ENCODE measurements around the gene INCENP. TPM values are rescaled to one million over a fixed set of nuclear protein-coding genes. Genes with fewer than 3 reads are reported as not detected.

Gene INCENP
- polyA plus RNA-seq, 1 donor (not counting 4 experiments of a cell fraction or from before 2014, with no cell fraction given) = 12.7 TPM

DNA sequence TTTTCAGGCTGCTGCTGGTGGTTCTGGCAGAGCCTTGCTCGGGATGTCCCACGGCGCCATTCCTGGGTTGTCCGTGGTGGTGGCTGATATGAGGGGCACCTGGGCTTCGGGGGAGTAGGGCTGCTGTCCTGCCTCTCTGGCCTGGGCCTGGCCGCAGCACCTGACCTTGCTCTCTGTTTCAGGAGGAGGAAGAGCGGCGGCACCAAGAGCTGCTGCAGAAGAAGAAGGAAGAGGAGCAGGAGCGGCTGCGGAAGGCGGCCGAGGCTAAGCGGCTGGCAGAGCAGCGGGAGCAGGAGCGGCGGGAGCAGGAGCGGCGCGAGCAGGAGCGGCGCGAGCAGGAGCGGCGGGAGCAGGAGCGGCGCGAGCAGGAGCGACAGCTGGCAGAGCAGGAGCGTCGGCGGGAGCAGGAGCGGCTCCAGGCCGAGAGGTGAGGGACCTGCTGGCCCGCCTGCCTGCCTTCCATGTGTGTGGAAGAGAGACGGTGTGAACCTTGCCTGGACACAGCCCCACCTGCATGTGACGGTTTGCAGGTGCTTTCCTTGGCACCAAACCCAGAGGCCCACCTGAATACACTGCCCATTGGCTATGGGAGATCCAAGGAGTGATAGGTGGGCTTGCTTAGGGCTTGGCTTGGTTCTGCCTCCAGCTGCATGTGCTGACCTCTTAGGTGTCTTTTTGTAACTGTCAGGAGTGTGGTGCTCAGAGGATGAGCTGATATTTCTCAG lies 22.8 kb downstream of the INCENP start:
- peaks cover 23 to 25% of the 10 kb centered on the region in 2 experiments for H3K36me3 ChIP-seq (ENCODE audit: control insufficient read depth in 2 of 2, extremely low read depth in 1 of 2, insufficient read depth in 2 of 2, low read length in 2 of 2)
- dilution Hi-C loops (cut with MboI; ENCODE audit: extremely low pct_ligation_motif_present, low sequenced_read_pairs) = no loop called here
- H3K27ac ChIP-seq (ENCODE audit: control insufficient read depth, insufficient read depth, low read length) = no peak overlapping the region
- no peak for FAIRE-seq
- H3K4me2 ChIP-seq (ENCODE audit: control insufficient read depth, extremely low read depth, insufficient read depth, low read depth, low read length) = no peak overlapping the region
- no peaks in the 10 kb centered on the region for H4K20me1 ChIP-seq (ENCODE audit: control insufficient read depth, extremely low read depth, insufficient read depth, low read length)
- no peak overlapping the region for H2AFZ ChIP-seq (ENCODE audit: control insufficient read depth, low read length)
- no peaks in the 10 kb centered on the region for H3K9me3 ChIP-seq (ENCODE audit: control insufficient read depth, low read depth, low read length)
- no peaks in the 10 kb centered on the region for H3K9me1 ChIP-seq (ENCODE audit: control insufficient read depth, extremely low read depth, insufficient read depth, low read length)
- no peak for DNase-seq (ENCODE audit: low read depth, low spot score)
- peaks cover 6% of the 10 kb centered on the region for H3K4me1 ChIP-seq (ENCODE audit: control insufficient read depth, extremely low read depth, insufficient read depth, low read length)
- no peak overlapping the region for H3K4me3 ChIP-seq (ENCODE audit: control insufficient read depth in 2 of 3, extremely low read depth in 1 of 3, insufficient read depth in 2 of 3, low read depth in 1 of 3, low read length in 3 of 3)
- H3K79me2 ChIP-seq (ENCODE audit: control insufficient read depth, insufficient read depth, low read length) = no peaks in the 10 kb centered on the region
- H3K9ac ChIP-seq (ENCODE audit: control insufficient read depth, extremely low read depth, insufficient read depth, low read length) = no peak overlapping the region
- TF ChIP-seq, protein P1, sequence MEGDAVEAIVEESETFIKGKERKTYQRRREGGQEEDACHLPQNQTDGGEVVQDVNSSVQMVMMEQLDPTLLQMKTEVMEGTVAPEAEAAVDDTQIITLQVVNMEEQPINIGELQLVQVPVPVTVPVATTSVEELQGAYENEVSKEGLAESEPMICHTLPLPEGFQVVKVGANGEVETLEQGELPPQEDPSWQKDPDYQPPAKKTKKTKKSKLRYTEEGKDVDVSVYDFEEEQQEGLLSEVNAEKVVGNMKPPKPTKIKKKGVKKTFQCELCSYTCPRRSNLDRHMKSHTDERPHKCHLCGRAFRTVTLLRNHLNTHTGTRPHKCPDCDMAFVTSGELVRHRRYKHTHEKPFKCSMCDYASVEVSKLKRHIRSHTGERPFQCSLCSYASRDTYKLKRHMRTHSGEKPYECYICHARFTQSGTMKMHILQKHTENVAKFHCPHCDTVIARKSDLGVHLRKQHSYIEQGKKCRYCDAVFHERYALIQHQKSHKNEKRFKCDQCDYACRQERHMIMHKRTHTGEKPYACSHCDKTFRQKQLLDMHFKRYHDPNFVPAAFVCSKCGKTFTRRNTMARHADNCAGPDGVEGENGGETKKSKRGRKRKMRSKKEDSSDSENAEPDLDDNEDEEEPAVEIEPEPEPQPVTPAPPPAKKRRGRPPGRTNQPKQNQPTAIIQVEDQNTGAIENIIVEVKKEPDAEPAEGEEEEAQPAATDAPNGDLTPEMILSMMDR (optimal IDR thresholded peaks at IDR 0.05 in 1 of 3, IDR thresholded peaks at IDR 0.05 in 1 of 3, conservative IDR thresholded peaks at IDR 0.05 in 1 of 3; ENCODE audit: extremely low read depth in 1 of 3, insufficient read depth in 2 of 3, low read length in 3 of 3) = no peak
- TF ChIP-seq EZH2 (IDR thresholded peaks at IDR 0.05; ENCODE audit: low read length) = no peak
- no peaks in the 10 kb centered on the region for H3K27me3 ChIP-seq (ENCODE audit: control insufficient read depth, extremely low read depth, insufficient read depth, low read length)

DNA sequence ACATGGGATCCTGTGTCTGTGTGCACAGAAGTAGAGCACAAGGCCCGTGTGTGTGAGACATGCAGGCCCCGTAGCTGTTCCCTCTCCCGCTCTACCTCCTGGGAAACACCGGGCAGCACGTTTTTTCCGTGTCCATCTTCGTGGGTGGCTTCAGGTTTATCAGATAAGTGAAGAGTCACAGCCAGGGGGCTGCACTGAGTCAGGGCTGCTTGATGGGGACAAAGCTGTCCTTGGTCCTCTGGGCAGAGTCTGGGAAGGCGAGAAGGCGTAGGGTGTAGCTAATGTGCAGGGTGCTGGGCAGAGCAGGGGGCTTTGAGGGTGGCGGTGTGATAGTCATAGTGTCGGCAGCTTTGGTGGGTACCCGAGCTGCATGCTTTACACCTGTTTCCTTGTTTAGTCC lies 23.7 kb downstream of the INCENP start:
- Histone ChIP-seq H3K27me3 (ENCODE audit: control insufficient read depth, extremely low read depth, insufficient read depth, low read length) (no peaks in the 10 kb centered on the region), H3K4me2 (ENCODE audit: control insufficient read depth, extremely low read depth, insufficient read depth, low read depth, low read length) (no peak overlapping the region), H3K9me1 (ENCODE audit: control insufficient read depth, extremely low read depth, insufficient read depth, low read length) (no peaks in the 10 kb centered on the region), H2AFZ (ENCODE audit: control insufficient read depth, low read length) (no peak overlapping the region), H3K36me3 (ENCODE audit: control insufficient read depth in 2 of 2, extremely low read depth in 1 of 2, insufficient read depth in 2 of 2, low read length in 2 of 2) (peaks cover 27 to 32% of the 10 kb centered on the region in 2 experiments), H3K9me3 (ENCODE audit: control insufficient read depth, low read depth, low read length) (no peaks in the 10 kb centered on the region), H3K9ac (ENCODE audit: control insufficient read depth, extremely low read depth, insufficient read depth, low read length) (no peak overlapping the region), H3K79me2 (ENCODE audit: control insufficient read depth, insufficient read depth, low read length) (no peaks in the 10 kb centered on the region), H4K20me1 (ENCODE audit: control insufficient read depth, extremely low read depth, insufficient read depth, low read length) (no peaks in the 10 kb centered on the region), H3K27ac (ENCODE audit: control insufficient read depth, insufficient read depth, low read length) (no peak overlapping the region), H3K4me1 (ENCODE audit: control insufficient read depth, extremely low read depth, insufficient read depth, low read length) (peaks cover 6% of the 10 kb centered on the region), H3K4me3 (ENCODE audit: control insufficient read depth in 2 of 3, extremely low read depth in 1 of 3, insufficient read depth in 2 of 3, low read depth in 1 of 3, low read length in 3 of 3) (no peak overlapping the region)
- dilution Hi-C loops (cut with MboI; ENCODE audit: extremely low pct_ligation_motif_present, low sequenced_read_pairs) = no loop called here
- TF ChIP-seq, protein P1 (optimal IDR thresholded peaks at IDR 0.05 in 1 of 3, IDR thresholded peaks at IDR 0.05 in 1 of 3, conservative IDR thresholded peaks at IDR 0.05 in 1 of 3; ENCODE audit: extremely low read depth in 1 of 3, insufficient read depth in 2 of 3, low read length in 3 of 3) = no peak
- TF ChIP-seq EZH2 (IDR thresholded peaks at IDR 0.05; ENCODE audit: low read length) = no peak
- FAIRE-seq = no peak
- no peak for DNase-seq (ENCODE audit: low read depth, low spot score)

Data from keratinocyte (primary cell).